Neural progenitor cell (in vitro differentiated cells): ENCODE results near the gene IMPACT. TPM values are rescaled to one million over a fixed set of nuclear protein-coding genes. Genes with fewer than 3 reads are reported as not detected.
A peak's percentile ranks its signal among the peaks of the same experiment; 100 is the strongest.

Source experiments
- DNase-seq: peaks from one replicate; pipeline ENCODE4 v3.0.0-alpha.2; 2016; ENCODE audit warnings: low spot score
- H2AFZ ChIP-seq: fragments of 200-600 bp; sonication (generic); replicated peaks from 2 replicates; pipeline ENCODE4 v1.6.1; 2016; ENCODE audit warnings: antibody characterized with exemption
- H3F3A ChIP-seq: fragments of 200-600 bp; sonication (generic); 2 replicates; pipeline ENCODE4 v1.6.1; 2016; ENCODE audit warnings: antibody characterized with exemption, low read depth
- H3K27ac ChIP-seq: fragments of 200-600 bp; sonication (generic); 2 replicates; pipeline ENCODE4 v1.5.1; 2016; ENCODE audit warnings: mild to moderate bottlenecking
- H3K27me3 ChIP-seq: fragments of 200-600 bp; sonication (generic); 2 replicates; pipeline ENCODE4 v1.6.1; 2016; ENCODE audit warnings: mild to moderate bottlenecking, moderate library complexity
- H3K36me3 ChIP-seq: fragments of 200-600 bp; sonication (generic); 2 replicates; pipeline ENCODE4 v1.5.1; 2016
- H3K4me1 ChIP-seq: fragments of 200-600 bp; sonication (generic); 2 replicates; pipeline ENCODE4 v1.6.1; 2016; ENCODE audit warnings: mixed run types
- H3K4me2 ChIP-seq: fragments of 200-600 bp; sonication (generic); 2 replicates; pipeline ENCODE4 v1.6.1; 2016
- H3K4me3 ChIP-seq: fragments of 200-600 bp; sonication (generic); 2 replicates; pipeline ENCODE4 v1.5.1; 2016
- H3K79me2 ChIP-seq: fragments of 200-600 bp; sonication (generic); 2 replicates; pipeline ENCODE4 v1.6.1; 2016; ENCODE audit warnings: low read depth
- H3K9ac ChIP-seq: fragments of 200-600 bp; sonication (generic); 2 replicates; pipeline ENCODE4 v1.6.1; 2016
- H3K9me3 ChIP-seq: fragments of 200-600 bp; sonication (generic); 2 replicates; pipeline ENCODE4 v1.5.1; 2016; ENCODE audit warnings: low read depth
- H4K20me1 ChIP-seq: fragments of 200-600 bp; sonication (generic); 2 replicates; pipeline ENCODE4 v1.6.1; 2016; ENCODE audit warnings: low read depth
- H3K27ac Mint-ChIP-seq: 3 replicates; pipeline ENCODE4 v1.8.0; 2021; ENCODE audit warnings: mixed read lengths
- H3K27me3 Mint-ChIP-seq: 2 replicates; pipeline ENCODE4 v1.8.0; 2022; ENCODE audit warnings: low read depth, mild to moderate bottlenecking, inconsistent platforms, moderate library complexity, mixed read lengths; ENCODE audit not compliant: insufficient read depth
- H3K36me3 Mint-ChIP-seq: 3 replicates; pipeline ENCODE4 v1.8.0; 2021; ENCODE audit warnings: mixed read lengths
- H3K4me1 Mint-ChIP-seq: 3 replicates; pipeline ENCODE4 v1.8.0; 2021; ENCODE audit warnings: mixed read lengths
- H3K4me3 Mint-ChIP-seq: 3 replicates; pipeline ENCODE4 v1.8.0; 2021; ENCODE audit warnings: mild to moderate bottlenecking, moderate library complexity, mixed read lengths
- H3K9me3 Mint-ChIP-seq: 3 replicates; pipeline ENCODE4 v1.8.0; 2020; ENCODE audit warnings: mixed read lengths
- EZH2 ChIP-seq: fragments of 200-600 bp; sonication (generic); IDR thresholded peaks from 2 replicates; pipeline ENCODE4 v1.6.1; 2017; ENCODE audit warnings: antibody characterized with exemption, mild to moderate bottlenecking, moderate library complexity
- EZH2phosphoT487 ChIP-seq: fragments of 200-600 bp; sonication (generic); IDR thresholded peaks from 2 replicates; pipeline ENCODE4 v1.6.1; 2017; ENCODE audit warnings: antibody characterized with exemption
- total RNA-seq: library from RNA; depleted of rRNA; stranded (reverse); fragments of >200 nt; gene quantifications from 2 replicates; pipeline ENCODE4 v1.2.3, GENCODE V29; 2015; ENCODE audit warnings: low replicate concordance
- TF ChIP-seq, protein P1 (sequence below): fragments of 200-600 bp; sonication (generic); IDR thresholded peaks from 2 replicates; pipeline ENCODE4 v1.5.1; 2017; ENCODE audit warnings: antibody characterized with exemption, mild to moderate bottlenecking

IMPACT gene
- total RNA-seq, 1 donor from 2014 or later, result 66.5 TPM

DNA sequence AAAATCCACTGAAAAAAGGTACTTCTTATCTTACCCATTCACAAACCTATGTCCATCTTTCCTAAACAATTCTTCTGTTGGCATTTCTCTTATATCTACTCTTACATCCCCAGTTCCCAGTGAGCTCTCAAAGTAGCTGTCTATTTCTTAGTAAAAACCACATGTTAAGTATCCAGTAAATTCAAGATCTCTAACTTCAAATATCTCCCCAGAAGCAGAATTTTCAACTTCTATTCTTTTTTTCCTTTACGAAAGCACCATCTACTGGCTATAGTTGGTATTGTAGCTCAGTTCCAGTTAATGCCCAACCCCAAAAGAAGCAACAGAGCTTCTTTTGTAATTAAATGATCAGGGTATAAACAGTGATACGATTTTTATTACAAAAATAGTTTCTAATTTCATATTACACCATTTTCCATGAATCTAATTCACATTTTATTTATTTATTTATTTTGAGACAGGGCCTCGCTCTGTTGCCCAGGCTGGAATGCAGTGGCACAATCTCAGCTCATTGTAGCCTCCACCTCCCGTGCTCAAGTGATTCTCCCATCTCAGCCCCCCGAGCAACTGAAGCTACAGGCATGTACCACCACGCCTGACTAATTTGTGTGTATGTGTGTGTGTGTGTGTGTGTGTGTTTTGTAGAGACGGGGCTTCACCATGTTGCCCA lies 62.5 kb downstream of the IMPACT start:
- DNase-seq, result peak; percentile 55
- H3K4me2 ChIP-seq, result no peak overlapping the region
- TF ChIP-seq EZH2phosphoT487 (no peak), EZH2 (no peak)
- TF ChIP-seq, protein P1, sequence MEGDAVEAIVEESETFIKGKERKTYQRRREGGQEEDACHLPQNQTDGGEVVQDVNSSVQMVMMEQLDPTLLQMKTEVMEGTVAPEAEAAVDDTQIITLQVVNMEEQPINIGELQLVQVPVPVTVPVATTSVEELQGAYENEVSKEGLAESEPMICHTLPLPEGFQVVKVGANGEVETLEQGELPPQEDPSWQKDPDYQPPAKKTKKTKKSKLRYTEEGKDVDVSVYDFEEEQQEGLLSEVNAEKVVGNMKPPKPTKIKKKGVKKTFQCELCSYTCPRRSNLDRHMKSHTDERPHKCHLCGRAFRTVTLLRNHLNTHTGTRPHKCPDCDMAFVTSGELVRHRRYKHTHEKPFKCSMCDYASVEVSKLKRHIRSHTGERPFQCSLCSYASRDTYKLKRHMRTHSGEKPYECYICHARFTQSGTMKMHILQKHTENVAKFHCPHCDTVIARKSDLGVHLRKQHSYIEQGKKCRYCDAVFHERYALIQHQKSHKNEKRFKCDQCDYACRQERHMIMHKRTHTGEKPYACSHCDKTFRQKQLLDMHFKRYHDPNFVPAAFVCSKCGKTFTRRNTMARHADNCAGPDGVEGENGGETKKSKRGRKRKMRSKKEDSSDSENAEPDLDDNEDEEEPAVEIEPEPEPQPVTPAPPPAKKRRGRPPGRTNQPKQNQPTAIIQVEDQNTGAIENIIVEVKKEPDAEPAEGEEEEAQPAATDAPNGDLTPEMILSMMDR, result peak; percentile 85
- no peaks in the 10 kb centered on the region for H3K27me3 ChIP-seq
- H3K4me1 ChIP-seq, result no peaks in the 10 kb centered on the region
- no peaks in the 10 kb centered on the region for H3K79me2 ChIP-seq
- H3K9me3 Mint-ChIP-seq, result no peaks in the 10 kb centered on the region
- no peaks in the 10 kb centered on the region for H3K36me3 ChIP-seq
- no peak overlapping the region for H3K4me3 Mint-ChIP-seq
- no peak overlapping the region for H3K27ac ChIP-seq
- H3K36me3 Mint-ChIP-seq, result no peaks in the 10 kb centered on the region
- H4K20me1 ChIP-seq, result no peaks in the 10 kb centered on the region
- H3F3A ChIP-seq, result peaks cover 9% of the 10 kb centered on the region
- H3K9me3 ChIP-seq, result no peaks in the 10 kb centered on the region
- no peak overlapping the region for H3K27ac Mint-ChIP-seq
- H3K27me3 Mint-ChIP-seq, result peaks cover 2% of the 10 kb centered on the region
- H3K9ac ChIP-seq, result no peak overlapping the region
- H3K4me1 Mint-ChIP-seq, result peaks cover 40% of the 10 kb centered on the region
- H2AFZ ChIP-seq, result no peak overlapping the region
- H3K4me3 ChIP-seq, result no peak overlapping the region

DNA sequence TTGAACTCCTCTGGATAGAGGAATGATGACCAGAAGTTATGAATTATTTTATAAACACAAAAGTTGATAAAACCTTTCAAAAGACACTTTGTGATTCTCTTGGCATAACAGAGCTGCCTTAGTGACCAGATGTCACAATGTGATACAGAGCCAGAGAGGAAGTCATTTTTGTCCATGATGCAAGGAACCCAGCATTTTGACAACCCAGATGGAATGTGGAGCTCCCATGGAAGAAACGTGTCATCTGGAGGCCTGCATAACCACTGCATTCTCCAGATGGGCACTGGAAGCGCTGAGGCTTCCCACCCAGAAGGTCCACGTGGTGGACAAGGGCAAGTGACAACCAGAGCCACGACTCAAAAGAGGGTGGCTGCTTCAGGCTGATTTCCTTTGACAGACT lies 64.1 kb downstream of the IMPACT start:
- Histone ChIP-seq H3K27ac (no peak overlapping the region), H2AFZ (no peak overlapping the region), H3K4me2 (no peak overlapping the region), H3K4me3 (no peak overlapping the region), H3F3A (peaks cover 9% of the 10 kb centered on the region), H3K9me3 (no peaks in the 10 kb centered on the region), H3K36me3 (no peaks in the 10 kb centered on the region), H3K27me3 (no peaks in the 10 kb centered on the region), H3K9ac (no peak overlapping the region), H4K20me1 (no peaks in the 10 kb centered on the region), H3K4me1 (no peaks in the 10 kb centered on the region), H3K79me2 (no peaks in the 10 kb centered on the region)
- Mint-ChIP-seq H3K9me3 (peaks cover 7% of the 10 kb centered on the region), H3K4me1 (peaks cover 40% of the 10 kb centered on the region), H3K4me3 (no peak overlapping the region), H3K27me3 (peaks cover 4% of the 10 kb centered on the region), H3K27ac (no peak overlapping the region), H3K36me3 (no peaks in the 10 kb centered on the region)
- no peak for TF ChIP-seq EZH2
- no peak for TF ChIP-seq EZH2phosphoT487
- TF ChIP-seq, protein P1, result no peak
- no peak for DNase-seq

DNA sequence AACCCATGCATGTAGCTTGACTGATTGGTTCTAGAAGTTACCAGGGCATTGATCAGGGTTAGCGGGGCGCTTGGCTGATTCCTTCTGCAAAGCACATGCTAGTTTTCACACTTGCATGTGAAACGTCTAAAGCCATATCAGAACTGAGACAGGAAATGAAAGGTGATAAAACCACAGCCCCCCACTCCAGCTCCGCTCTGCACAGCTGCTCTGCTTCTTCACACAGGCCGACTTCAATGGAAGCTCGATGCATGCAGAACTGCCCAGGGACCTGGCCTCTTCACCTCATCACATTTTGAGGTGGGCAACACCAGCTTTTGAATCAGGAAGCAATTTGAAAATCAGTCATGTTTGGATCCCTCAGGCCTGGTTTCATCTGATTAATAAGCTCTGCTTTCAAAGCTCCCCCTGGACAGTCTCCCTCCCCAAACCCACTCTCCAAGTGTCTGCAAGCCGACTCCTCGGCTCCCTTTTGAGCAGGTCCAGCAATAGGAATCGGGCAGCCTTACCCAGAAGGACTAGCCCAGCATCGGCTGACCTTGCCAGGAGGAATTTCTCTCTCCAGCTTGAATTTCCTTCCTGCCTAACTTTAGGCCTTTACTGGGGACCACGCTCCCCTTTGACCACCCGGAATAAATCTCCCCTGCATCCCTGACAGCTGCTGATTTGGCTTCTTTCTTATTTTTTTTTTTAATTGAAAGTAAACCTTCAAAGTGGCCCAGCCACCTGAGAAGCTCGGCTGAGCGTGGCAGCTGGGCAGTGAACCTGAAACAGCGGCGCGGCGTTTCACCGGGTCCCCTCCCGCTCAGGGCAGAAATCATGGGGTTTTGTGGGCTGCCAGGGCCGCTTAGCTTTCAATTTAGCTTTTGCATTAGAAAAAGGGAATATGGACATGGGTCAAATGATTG lies 65.7 kb downstream of the IMPACT start:
- TF ChIP-seq EZH2phosphoT487 (no peak), EZH2 (no peak)
- TF ChIP-seq, protein P1, result no peak
- Histone ChIP-seq H3K27me3 (no peaks in the 10 kb centered on the region), H3K4me2 (no peak overlapping the region), H3K9ac (no peak overlapping the region), H3K36me3 (no peaks in the 10 kb centered on the region), H2AFZ (no peak overlapping the region), H3K79me2 (no peaks in the 10 kb centered on the region), H3K4me3 (no peak overlapping the region), H3K4me1 (no peaks in the 10 kb centered on the region), H4K20me1 (no peaks in the 10 kb centered on the region), H3K27ac (no peak overlapping the region), H3K9me3 (no peaks in the 10 kb centered on the region), H3F3A (peaks cover 9% of the 10 kb centered on the region)
- H3K4me1 Mint-ChIP-seq, result peaks cover 35% of the 10 kb centered on the region
- no peak for DNase-seq
- no peaks in the 10 kb centered on the region for H3K36me3 Mint-ChIP-seq
- peak overlapping the region; percentile 63 for H3K4me3 Mint-ChIP-seq
- H3K27me3 Mint-ChIP-seq, result peaks cover 4% of the 10 kb centered on the region
- H3K27ac Mint-ChIP-seq, result peak overlapping the region; percentile 9
- H3K9me3 Mint-ChIP-seq, result peaks cover 7% of the 10 kb centered on the region
